OCI-LY3 (cell line): ENCODE measurements around the gene TXNL4B.

Experiments
- CTCF ChIP-seq: fragments of 200-600, 300-600 bp; sonication (generic); IDR thresholded peaks from 2 replicates; pipeline ENCODE4 v1.5.1; 2014; ENCODE audit warnings: antibody characterized with exemption, low read length, low read depth
- EZH2phosphoT487 ChIP-seq: fragments of 200-600 bp; shearing (Covaris generic); IDR thresholded peaks from 2 replicates; pipeline ENCODE4 v1.6.1; 2018; ENCODE audit warnings: antibody characterized with exemption, mixed run types, low read depth

DNA sequence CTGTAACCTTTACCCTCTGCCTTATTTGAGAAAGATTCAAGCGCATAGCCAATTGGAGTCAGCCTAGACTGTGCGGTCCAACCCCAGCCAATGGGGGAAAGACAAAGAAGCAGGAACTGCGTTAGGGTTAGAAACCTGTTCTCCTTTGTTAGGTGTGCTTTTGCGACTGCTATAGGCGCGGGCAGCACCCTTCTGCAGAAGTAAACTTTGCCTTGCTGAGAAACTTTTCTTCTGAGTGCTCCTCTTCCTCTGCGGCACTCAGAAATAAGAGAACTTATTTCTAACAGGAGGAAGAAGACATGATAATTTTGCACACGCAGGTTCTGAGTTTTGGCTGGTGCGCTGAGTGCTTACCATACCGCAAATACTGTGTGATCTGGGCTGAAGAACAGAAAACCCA is 9.0 kb downstream of the TXNL4B start:
- TF ChIP-seq CTCF (no peak), EZH2phosphoT487 (no peak)
